ENCODE measurements around the gene ZSCAN2. TPM values are rescaled to one million over a fixed set of nuclear protein-coding genes. Genes with fewer than 3 reads are reported as not detected.
A peak's percentile ranks its signal among the peaks of the same experiment; 100 is the strongest.
"Not testable (repeated sequence)": the region's sequence is repeated elsewhere in the genome, so short reads cannot be mapped to it uniquely, and the experiment has no call there.

ZSCAN2 gene
- total RNA-seq, 1 donor from 2014 or later: 13.6 TPM

GRCh38 chr15:84631706-84632272, 31.0 kb downstream of the ZSCAN2 start:
- Histone ChIP-seq H3K9ac (ENCODE audit: low read depth in 1 of 3, low read length in 3 of 3) (peak overlapping the region; percentile 86 to 98 (median 95)), H3K9me3 (ENCODE audit: control insufficient read depth in 3 of 3, low read length in 3 of 3) (no peaks in the 10 kb centered on the region), H3K27ac (ENCODE audit: low read depth, low read length) (peak overlapping the region; percentile 87), H3K4me3 (ENCODE audit: low read length in 3 of 3) (peak overlapping the region; percentile 83 to 93 (median 89)), H3K36me3 (ENCODE audit: control insufficient read depth in 3 of 3, insufficient read depth in 3 of 3, low read length in 3 of 3) (peaks cover 0 to 7% (median 5%) of the 10 kb centered on the region in 3 donors), H3K4me1 (ENCODE audit: control insufficient read depth in 3 of 3, insufficient read depth in 3 of 3, low read length in 3 of 3) (peaks cover 24 to 32% (median 25%) of the 10 kb centered on the region in 3 donors), H3K27me3 (ENCODE audit: control insufficient read depth in 3 of 3, insufficient read depth in 3 of 3, low read length in 3 of 3) (no peaks in the 10 kb centered on the region)

- no peaks in the 10 kb centered on the region for H3K9me3 ChIP-seq (ENCODE audit: control insufficient read depth in 3 of 3, low read length in 3 of 3)
- H3K27me3 ChIP-seq (ENCODE audit: control insufficient read depth in 3 of 3, insufficient read depth in 3 of 3, low read length in 3 of 3): no peaks in the 10 kb centered on the region
- peaks cover 5 to 16% (median 14%) of the 10 kb centered on the region in 3 donors for H3K36me3 ChIP-seq (ENCODE audit: control insufficient read depth in 3 of 3, insufficient read depth in 3 of 3, low read length in 3 of 3)
- peaks cover 25 to 36% (median 27%) of the 10 kb centered on the region in 3 donors for H3K4me1 ChIP-seq (ENCODE audit: control insufficient read depth in 3 of 3, insufficient read depth in 3 of 3, low read length in 3 of 3)
- peak overlapping the region; percentile 60 to 93 (median 83) for H3K4me3 ChIP-seq (ENCODE audit: low read length in 3 of 3)
- peak overlapping the region; percentile 81 to 98 (median 95) for H3K9ac ChIP-seq (ENCODE audit: low read depth in 1 of 3, low read length in 3 of 3)
- peak overlapping the region; percentile 81 for H3K27ac ChIP-seq (ENCODE audit: low read depth, low read length)
These were observed 32.8 kb downstream of the ZSCAN2 start for GRCh38 chr15:84633311-84634227.

DNA sequence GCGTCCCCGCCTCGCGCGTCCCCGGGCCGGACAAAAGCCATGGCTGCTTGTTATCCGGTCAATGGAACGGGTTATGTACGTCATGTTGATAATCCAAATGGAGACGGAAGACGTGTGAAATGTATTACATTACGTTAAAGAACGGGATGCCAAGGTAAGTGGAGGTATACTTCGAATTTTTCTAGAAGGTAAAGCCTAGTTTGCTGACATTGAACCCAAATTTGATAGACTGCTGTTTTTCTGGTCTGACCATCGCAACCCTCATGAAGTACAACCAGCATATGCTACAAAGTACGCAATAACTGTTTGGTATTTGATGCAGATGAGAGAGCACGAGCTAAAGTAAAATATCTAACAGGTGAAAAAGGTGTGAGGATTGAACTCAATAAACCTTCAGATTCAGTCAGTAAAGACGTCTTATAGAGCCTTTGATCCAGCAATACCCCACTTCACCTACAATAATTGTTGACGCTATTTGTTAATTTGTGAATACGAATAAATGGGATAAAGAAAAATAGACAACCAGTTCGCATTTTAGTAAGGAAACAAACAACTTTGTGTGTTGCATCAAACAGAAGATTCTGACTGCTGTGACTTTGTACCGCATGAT, 33.5 kb downstream of the ZSCAN2 start:
- peak overlapping the region; percentile 81 for H3K27ac ChIP-seq (ENCODE audit: low read depth, low read length)
- peaks cover 6 to 20% (median 18%) of the 10 kb centered on the region in 3 donors for H3K36me3 ChIP-seq (ENCODE audit: control insufficient read depth in 3 of 3, insufficient read depth in 3 of 3, low read length in 3 of 3)
- H3K9ac ChIP-seq (ENCODE audit: low read depth in 1 of 3, low read length in 3 of 3): peak overlapping the region; percentile 81 to 98 (median 95)
- no peaks in the 10 kb centered on the region for H3K27me3 ChIP-seq (ENCODE audit: control insufficient read depth in 3 of 3, insufficient read depth in 3 of 3, low read length in 3 of 3)
- H3K4me1 ChIP-seq (ENCODE audit: control insufficient read depth in 3 of 3, insufficient read depth in 3 of 3, low read length in 3 of 3): peaks cover 25 to 36% (median 27%) of the 10 kb centered on the region in 3 donors
- peak overlapping the region; percentile 60 to 93 (median 83) for H3K4me3 ChIP-seq (ENCODE audit: low read length in 3 of 3)
- H3K9me3 ChIP-seq (ENCODE audit: control insufficient read depth in 3 of 3, low read length in 3 of 3): no peaks in the 10 kb centered on the region

GRCh38 chr15:84638103-84638502, 37.3 kb downstream of the ZSCAN2 start:
- H3K4me1 ChIP-seq (ENCODE audit: control insufficient read depth in 3 of 3, insufficient read depth in 3 of 3, low read length in 3 of 3): peaks cover 7 to 13% (median 10%) of the 10 kb centered on the region in 3 donors
- no peak overlapping the region for H3K9ac ChIP-seq (ENCODE audit: low read depth in 1 of 3, low read length in 3 of 3)
- H3K27ac ChIP-seq (ENCODE audit: low read depth, low read length): no peak overlapping the region
- H3K9me3 ChIP-seq (ENCODE audit: control insufficient read depth in 3 of 3, low read length in 3 of 3): no peaks in the 10 kb centered on the region
- no peaks in the 10 kb centered on the region for H3K27me3 ChIP-seq (ENCODE audit: control insufficient read depth in 3 of 3, insufficient read depth in 3 of 3, low read length in 3 of 3)
- H3K4me3 ChIP-seq (ENCODE audit: low read length in 3 of 3): no peak overlapping the region
- peaks cover 29 to 53% (median 48%) of the 10 kb centered on the region in 3 donors for H3K36me3 ChIP-seq (ENCODE audit: control insufficient read depth in 3 of 3, insufficient read depth in 3 of 3, low read length in 3 of 3)

- peaks cover 50 to 70% (median 69%) of the 10 kb centered on the region in 3 donors for H3K36me3 ChIP-seq (ENCODE audit: control insufficient read depth in 3 of 3, insufficient read depth in 3 of 3, low read length in 3 of 3)
- H3K4me3 ChIP-seq (ENCODE audit: low read length in 3 of 3); H3K27ac ChIP-seq (ENCODE audit: low read depth, low read length); H3K9me3 ChIP-seq (ENCODE audit: control insufficient read depth in 3 of 3, low read length in 3 of 3); H3K4me1 ChIP-seq (ENCODE audit: control insufficient read depth in 3 of 3, insufficient read depth in 3 of 3, low read length in 3 of 3); H3K9ac ChIP-seq (ENCODE audit: low read depth in 1 of 3, low read length in 3 of 3); H3K27me3 ChIP-seq (ENCODE audit: control insufficient read depth in 3 of 3, insufficient read depth in 3 of 3, low read length in 3 of 3): not testable (repeated sequence)
These were observed 41.1 kb downstream of the ZSCAN2 start for GRCh38 chr15:84641871-84642270.

- H3K27me3 ChIP-seq (ENCODE audit: control insufficient read depth in 3 of 3, insufficient read depth in 3 of 3, low read length in 3 of 3); H3K4me3 ChIP-seq (ENCODE audit: low read length in 3 of 3); H3K27ac ChIP-seq (ENCODE audit: low read depth, low read length); H3K4me1 ChIP-seq (ENCODE audit: control insufficient read depth in 3 of 3, insufficient read depth in 3 of 3, low read length in 3 of 3); H3K9me3 ChIP-seq (ENCODE audit: control insufficient read depth in 3 of 3, low read length in 3 of 3); H3K9ac ChIP-seq (ENCODE audit: low read depth in 1 of 3, low read length in 3 of 3): not testable (repeated sequence)
- H3K36me3 ChIP-seq (ENCODE audit: control insufficient read depth in 3 of 3, insufficient read depth in 3 of 3, low read length in 3 of 3): peaks cover 51 to 74% (median 71%) of the 10 kb centered on the region in 3 donors
These were observed 41.8 kb downstream of the ZSCAN2 start for GRCh38 chr15:84642640-84643039.

GRCh38 chr15:84643838-84644237, 43.0 kb downstream of the ZSCAN2 start:
- no peaks in the 10 kb centered on the region for H3K27me3 ChIP-seq (ENCODE audit: control insufficient read depth in 3 of 3, insufficient read depth in 3 of 3, low read length in 3 of 3)
- no peak overlapping the region for H3K27ac ChIP-seq (ENCODE audit: low read depth, low read length)
- H3K4me3 ChIP-seq (ENCODE audit: low read length in 3 of 3): no peak overlapping the region
- H3K9ac ChIP-seq (ENCODE audit: low read depth in 1 of 3, low read length in 3 of 3): peak overlapping the region in 1 of 3 donors; percentile 8
- no peaks in the 10 kb centered on the region for H3K9me3 ChIP-seq (ENCODE audit: control insufficient read depth in 3 of 3, low read length in 3 of 3)
- H3K4me1 ChIP-seq (ENCODE audit: control insufficient read depth in 3 of 3, insufficient read depth in 3 of 3, low read length in 3 of 3): peaks cover 0 to 3% (median 0%) of the 10 kb centered on the region in 3 donors
- H3K36me3 ChIP-seq (ENCODE audit: control insufficient read depth in 3 of 3, insufficient read depth in 3 of 3, low read length in 3 of 3): peaks cover 55 to 80% (median 77%) of the 10 kb centered on the region in 3 donors

- no peak overlapping the region for H3K4me3 ChIP-seq (ENCODE audit: low read length in 3 of 3)
- no peak overlapping the region for H3K27ac ChIP-seq (ENCODE audit: low read depth, low read length)
- H3K4me1 ChIP-seq (ENCODE audit: control insufficient read depth in 3 of 3, insufficient read depth in 3 of 3, low read length in 3 of 3): peaks cover 0 to 3% (median 0%) of the 10 kb centered on the region in 3 donors
- no peaks in the 10 kb centered on the region for H3K9me3 ChIP-seq (ENCODE audit: control insufficient read depth in 3 of 3, low read length in 3 of 3)
- H3K9ac ChIP-seq (ENCODE audit: low read depth in 1 of 3, low read length in 3 of 3): no peak overlapping the region
- H3K36me3 ChIP-seq (ENCODE audit: control insufficient read depth in 3 of 3, insufficient read depth in 3 of 3, low read length in 3 of 3): peaks cover 47 to 74% (median 74%) of the 10 kb centered on the region in 3 donors
- no peaks in the 10 kb centered on the region for H3K27me3 ChIP-seq (ENCODE audit: control insufficient read depth in 3 of 3, insufficient read depth in 3 of 3, low read length in 3 of 3)
These were observed 44.7 kb downstream of the ZSCAN2 start for GRCh38 chr15:84645496-84645895.

GRCh38 chr15:84645997-84646396, 45.2 kb downstream of the ZSCAN2 start:
- Histone ChIP-seq H3K9ac (ENCODE audit: low read depth in 1 of 3, low read length in 3 of 3) (no peak overlapping the region), H3K27me3 (ENCODE audit: control insufficient read depth in 3 of 3, insufficient read depth in 3 of 3, low read length in 3 of 3) (no peaks in the 10 kb centered on the region), H3K27ac (ENCODE audit: low read depth, low read length) (no peak overlapping the region), H3K4me1 (ENCODE audit: control insufficient read depth in 3 of 3, insufficient read depth in 3 of 3, low read length in 3 of 3) (peaks cover 0 to 3% (median 0%) of the 10 kb centered on the region in 3 donors), H3K4me3 (ENCODE audit: low read length in 3 of 3) (no peak overlapping the region), H3K9me3 (ENCODE audit: control insufficient read depth in 3 of 3, low read length in 3 of 3) (no peaks in the 10 kb centered on the region), H3K36me3 (ENCODE audit: control insufficient read depth in 3 of 3, insufficient read depth in 3 of 3, low read length in 3 of 3) (peaks cover 44 to 69% (median 69%) of the 10 kb centered on the region in 3 donors)

All from skeletal muscle tissue (tissue), 4 donors.